Thoracic aorta (tissue), 2 donors: ENCODE results near the gene FRMD3. TPM values are rescaled to one million over a fixed set of nuclear protein-coding genes. Genes with fewer than 3 reads are reported as not detected.
"Not testable (repeated sequence)": the region's sequence is repeated elsewhere in the genome, so short reads cannot be mapped to it uniquely, and the experiment has no call there.

Source experiments
- ATAC-seq: fragments of 150-250 bp; one replicate; pipeline ENCODE4 v1.8.0; 2017; ENCODE audit warnings: low read depth; ENCODE audit not compliant: insufficient number of reproducible peaks, low FRiP score
- DNase-seq: peaks from one replicate; pipeline ENCODE4 v3.0.0-alpha.2; 2020; ENCODE audit warnings: low spot score
- H3K27ac ChIP-seq, 2 donors: fragments of 200-600 bp; sonication (generic); 1 replicate in 1 of 2; 2 replicates in 1 of 2; pipeline ENCODE4 v1.5.1; 2016; ENCODE audit warnings: mild to moderate bottlenecking in 2 of 2, moderate library complexity in 2 of 2
- H3K27me3 ChIP-seq: fragments of 200-600 bp; sonication (generic); replicated peaks from 2 replicates; pipeline ENCODE4 v1.6.0; 2016; ENCODE audit warnings: mild to moderate bottlenecking; ENCODE audit not compliant: insufficient read depth
- H3K36me3 ChIP-seq: fragments of 200-600 bp; sonication (generic); one replicate; pipeline ENCODE4 v1.5.1; 2016
- H3K4me1 ChIP-seq, 2 donors: fragments of 200-600 bp; sonication (generic); 1 replicate in 1 of 2; 2 replicates in 1 of 2; pipeline versions ENCODE4 v1.5.1 to v1.6.0; 2016; ENCODE audit warnings: low read depth in 2 of 2, mild to moderate bottlenecking in 1 of 2; ENCODE audit not compliant: control insufficient read depth in 1 of 2
- H3K4me3 ChIP-seq: fragments of 200-600 bp; sonication (generic); 2 replicates; pipeline ENCODE4 v1.5.1; 2016; ENCODE audit warnings: mild to moderate bottlenecking
- H3K9me3 ChIP-seq: fragments of 200-600 bp; sonication (generic); 2 replicates; pipeline ENCODE4 v1.5.1; 2016
- total RNA-seq, 2 donors: library from RNA; depleted of rRNA; stranded (reverse); fragments of >200 nt; gene quantifications; one replicate each; pipeline versions ENCODE4 v1.1.0 to v1.2.3, GENCODE V29; 2016
- TF ChIP-seq, protein P1 (sequence below): fragments of 200-600 bp; sonication (generic); IDR thresholded peaks from one replicate; pipeline ENCODE4 v1.5.1; 2019; ENCODE audit warnings: antibody characterized with exemption

The FRMD3 gene
- total RNA-seq, 2 donors from 2014 or later = 5.2 to 6.2 TPM

DNA sequence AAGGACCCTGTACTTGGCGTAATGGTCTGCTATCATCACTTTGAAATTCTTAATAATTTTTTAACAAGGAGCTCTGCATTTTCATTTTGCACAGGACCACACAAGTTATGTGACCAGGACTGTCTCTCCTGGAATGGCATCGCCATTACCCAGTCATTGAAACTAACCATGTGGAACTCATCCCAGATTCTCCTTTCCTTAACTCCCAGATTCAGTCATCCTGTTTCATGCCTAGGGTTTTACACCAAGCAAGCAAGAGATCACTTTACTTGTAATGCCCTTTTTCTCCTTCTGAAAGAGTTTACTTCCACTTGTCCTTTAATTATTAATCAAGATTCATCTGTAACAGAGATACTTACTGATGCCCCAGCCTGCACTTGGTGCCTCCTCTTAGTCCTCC, 12.0 kb downstream of the FRMD3 start:
- Histone ChIP-seq H3K27ac (no peak overlapping the region), H3K9me3 (no peaks in the 10 kb centered on the region), H3K27me3 (no peaks in the 10 kb centered on the region), H3K4me1 (no peaks in the 10 kb centered on the region), H3K4me3 (no peak overlapping the region), H3K36me3 (no peaks in the 10 kb centered on the region)
- DNase-seq = no peak
- no peak for ATAC-seq
- TF ChIP-seq, protein P1, sequence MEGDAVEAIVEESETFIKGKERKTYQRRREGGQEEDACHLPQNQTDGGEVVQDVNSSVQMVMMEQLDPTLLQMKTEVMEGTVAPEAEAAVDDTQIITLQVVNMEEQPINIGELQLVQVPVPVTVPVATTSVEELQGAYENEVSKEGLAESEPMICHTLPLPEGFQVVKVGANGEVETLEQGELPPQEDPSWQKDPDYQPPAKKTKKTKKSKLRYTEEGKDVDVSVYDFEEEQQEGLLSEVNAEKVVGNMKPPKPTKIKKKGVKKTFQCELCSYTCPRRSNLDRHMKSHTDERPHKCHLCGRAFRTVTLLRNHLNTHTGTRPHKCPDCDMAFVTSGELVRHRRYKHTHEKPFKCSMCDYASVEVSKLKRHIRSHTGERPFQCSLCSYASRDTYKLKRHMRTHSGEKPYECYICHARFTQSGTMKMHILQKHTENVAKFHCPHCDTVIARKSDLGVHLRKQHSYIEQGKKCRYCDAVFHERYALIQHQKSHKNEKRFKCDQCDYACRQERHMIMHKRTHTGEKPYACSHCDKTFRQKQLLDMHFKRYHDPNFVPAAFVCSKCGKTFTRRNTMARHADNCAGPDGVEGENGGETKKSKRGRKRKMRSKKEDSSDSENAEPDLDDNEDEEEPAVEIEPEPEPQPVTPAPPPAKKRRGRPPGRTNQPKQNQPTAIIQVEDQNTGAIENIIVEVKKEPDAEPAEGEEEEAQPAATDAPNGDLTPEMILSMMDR = no peak

DNA sequence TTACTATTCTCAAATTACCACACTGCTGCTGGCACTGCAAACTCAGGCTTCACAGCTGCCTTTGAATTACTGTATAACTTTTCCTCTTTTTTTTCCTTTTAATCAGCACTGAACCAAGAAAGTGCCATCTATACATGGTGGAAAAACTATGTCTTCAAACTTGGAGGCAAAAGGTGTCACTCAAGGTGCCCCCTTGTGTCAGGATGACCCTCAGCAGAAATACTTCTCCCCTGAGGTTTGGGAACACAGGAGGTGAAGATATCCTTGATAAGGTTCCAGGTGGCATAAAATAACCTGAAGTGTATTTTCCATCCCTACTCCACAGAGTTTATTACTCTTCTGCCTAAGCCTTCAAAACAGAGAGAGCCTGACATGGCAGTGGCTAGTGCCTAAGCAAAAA, 14.5 kb downstream of the FRMD3 start:
- Histone ChIP-seq H3K4me1 (no peaks in the 10 kb centered on the region), H3K36me3 (no peaks in the 10 kb centered on the region), H3K27ac (no peak overlapping the region), H3K4me3 (no peak overlapping the region), H3K9me3 (no peaks in the 10 kb centered on the region), H3K27me3 (no peaks in the 10 kb centered on the region)
- DNase-seq (no peak), ATAC-seq (no peak)
- TF ChIP-seq, protein P1 = no peak

DNA sequence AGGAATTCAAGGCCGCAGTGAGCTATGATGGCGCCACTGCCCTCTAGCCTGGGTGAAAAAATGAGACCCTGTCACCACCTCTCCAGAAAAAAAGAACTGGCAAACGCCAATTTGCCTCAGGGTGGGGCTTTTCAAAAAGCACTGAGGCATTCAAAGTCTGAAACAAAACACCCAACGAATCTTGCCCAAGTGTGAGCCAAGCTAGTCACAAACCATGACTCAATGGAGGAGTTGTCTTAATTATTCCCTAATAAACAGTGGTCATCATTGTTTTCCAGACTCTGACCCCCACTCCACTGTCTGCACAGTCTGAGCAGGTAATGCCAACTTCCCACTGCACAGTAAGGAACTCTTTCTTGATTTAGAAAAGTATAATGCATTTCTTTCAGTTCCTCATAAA, 16.8 kb downstream of the FRMD3 start:
- ATAC-seq = no peak

GRCh38 chr9:83521011-83521410, 17.2 kb downstream of the FRMD3 start:
- TF ChIP-seq, protein P1 = no peak
- H3K27ac ChIP-seq = no peak overlapping the region

More for the DNA sequence above, 16.8 kb downstream of the FRMD3 start:
- no peak for DNase-seq
- Histone ChIP-seq H3K27ac (no peak overlapping the region), H3K9me3 (no peaks in the 10 kb centered on the region), H3K4me1 (no peaks in the 10 kb centered on the region), H3K27me3 (no peaks in the 10 kb centered on the region), H3K4me3 (no peak overlapping the region), H3K36me3 (no peaks in the 10 kb centered on the region)
- TF ChIP-seq, protein P1 = no peak

GRCh38 chr9:83520292-83520691, 17.9 kb downstream of the FRMD3 start:
- H3K4me3 ChIP-seq = no peak overlapping the region
- TF ChIP-seq, protein P1 = no peak
- no peaks in the 10 kb centered on the region for H3K4me1 ChIP-seq
- ATAC-seq (no peak), DNase-seq (no peak)
- no peak overlapping the region for H3K27ac ChIP-seq
- H3K9me3 ChIP-seq = no peaks in the 10 kb centered on the region
- no peaks in the 10 kb centered on the region for H3K27me3 ChIP-seq
- no peaks in the 10 kb centered on the region for H3K36me3 ChIP-seq

More at GRCh38 chr9:83521011-83521410, 17.2 kb downstream of the FRMD3 start:
- ATAC-seq (no peak), DNase-seq (no peak)
- H3K27me3 ChIP-seq = no peaks in the 10 kb centered on the region
- no peaks in the 10 kb centered on the region for H3K36me3 ChIP-seq
- H3K4me1 ChIP-seq = no peaks in the 10 kb centered on the region
- H3K9me3 ChIP-seq = no peaks in the 10 kb centered on the region
- H3K4me3 ChIP-seq = no peak overlapping the region

DNA sequence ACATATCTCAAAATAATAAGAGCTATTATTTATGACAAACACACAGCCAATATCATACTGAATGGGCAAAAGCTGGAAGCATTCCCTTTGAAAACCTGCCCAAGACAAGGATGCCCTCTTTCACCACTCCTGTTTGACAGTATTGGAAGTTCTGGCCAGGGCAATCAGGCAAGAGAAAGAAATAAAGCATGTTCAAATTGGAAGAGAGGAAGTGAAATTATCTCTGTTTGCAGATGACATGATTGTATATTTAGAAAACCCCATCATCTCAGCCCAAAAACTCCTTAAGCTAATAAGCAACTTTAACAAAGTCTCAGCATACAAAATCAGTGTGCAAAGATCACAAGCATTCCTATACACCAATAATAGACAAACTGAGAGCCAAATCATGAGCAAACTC, 20.2 kb downstream of the FRMD3 start:
- not testable (repeated sequence) for H3K27ac ChIP-seq, H3K9me3 ChIP-seq, H3K27me3 ChIP-seq, DNase-seq, H3K36me3 ChIP-seq, H3K4me1 ChIP-seq, H3K4me3 ChIP-seq, ATAC-seq
